Ramos (cell line): ENCODE results near the gene FRMD3.
"Not testable (repeated sequence)": the region's sequence is repeated elsewhere in the genome, so short reads cannot be mapped to it uniquely, and the experiment has no call there.

Experiments
- in situ Hi-C: fragments of 300-500 bp; cut with MboI; formaldehyde crosslinking; loops from one replicate; pipeline ENCODE4 v1.14.3; 2022; ENCODE audit warnings: low sequenced_read_pairs; ENCODE audit not compliant: unreplicated experiment

Gene FRMD3

DNA sequence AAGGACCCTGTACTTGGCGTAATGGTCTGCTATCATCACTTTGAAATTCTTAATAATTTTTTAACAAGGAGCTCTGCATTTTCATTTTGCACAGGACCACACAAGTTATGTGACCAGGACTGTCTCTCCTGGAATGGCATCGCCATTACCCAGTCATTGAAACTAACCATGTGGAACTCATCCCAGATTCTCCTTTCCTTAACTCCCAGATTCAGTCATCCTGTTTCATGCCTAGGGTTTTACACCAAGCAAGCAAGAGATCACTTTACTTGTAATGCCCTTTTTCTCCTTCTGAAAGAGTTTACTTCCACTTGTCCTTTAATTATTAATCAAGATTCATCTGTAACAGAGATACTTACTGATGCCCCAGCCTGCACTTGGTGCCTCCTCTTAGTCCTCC, 12.0 kb downstream of the FRMD3 start:
- in situ Hi-C loops: no loop called here

- in situ Hi-C loops: no loop called here
Observed at GRCh38 chr9:83523684-83524083, 14.5 kb downstream of the FRMD3 start.

DNA sequence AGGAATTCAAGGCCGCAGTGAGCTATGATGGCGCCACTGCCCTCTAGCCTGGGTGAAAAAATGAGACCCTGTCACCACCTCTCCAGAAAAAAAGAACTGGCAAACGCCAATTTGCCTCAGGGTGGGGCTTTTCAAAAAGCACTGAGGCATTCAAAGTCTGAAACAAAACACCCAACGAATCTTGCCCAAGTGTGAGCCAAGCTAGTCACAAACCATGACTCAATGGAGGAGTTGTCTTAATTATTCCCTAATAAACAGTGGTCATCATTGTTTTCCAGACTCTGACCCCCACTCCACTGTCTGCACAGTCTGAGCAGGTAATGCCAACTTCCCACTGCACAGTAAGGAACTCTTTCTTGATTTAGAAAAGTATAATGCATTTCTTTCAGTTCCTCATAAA, 16.8 kb downstream of the FRMD3 start:
- in situ Hi-C loops: no loop called here

DNA sequence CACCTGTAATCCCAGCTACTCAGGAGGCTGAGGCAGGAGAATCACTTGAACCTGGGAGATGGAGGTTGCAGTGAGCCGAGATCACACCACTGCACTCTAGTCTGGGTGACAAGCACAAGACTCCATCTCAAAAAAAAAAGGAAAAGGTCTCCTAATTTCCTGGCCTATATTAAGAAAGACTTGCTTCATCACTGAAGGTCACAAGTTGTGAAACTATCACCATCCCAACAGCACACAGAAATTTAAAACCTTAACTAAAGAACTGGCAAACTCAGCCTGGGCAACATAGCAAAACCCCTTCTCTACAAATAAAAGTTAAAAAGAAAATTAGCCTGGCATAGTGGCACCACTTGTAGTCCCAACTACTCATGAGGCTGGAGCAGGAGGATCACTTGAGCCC, 17.2 kb downstream of the FRMD3 start:
- in situ Hi-C loops: no loop called here

GRCh38 chr9:83520292-83520691, 17.9 kb downstream of the FRMD3 start:
- in situ Hi-C loops: no loop called here

- in situ Hi-C loops: not testable (repeated sequence)
Observed at GRCh38 chr9:83517980-83518379, 20.2 kb downstream of the FRMD3 start.

DNA sequence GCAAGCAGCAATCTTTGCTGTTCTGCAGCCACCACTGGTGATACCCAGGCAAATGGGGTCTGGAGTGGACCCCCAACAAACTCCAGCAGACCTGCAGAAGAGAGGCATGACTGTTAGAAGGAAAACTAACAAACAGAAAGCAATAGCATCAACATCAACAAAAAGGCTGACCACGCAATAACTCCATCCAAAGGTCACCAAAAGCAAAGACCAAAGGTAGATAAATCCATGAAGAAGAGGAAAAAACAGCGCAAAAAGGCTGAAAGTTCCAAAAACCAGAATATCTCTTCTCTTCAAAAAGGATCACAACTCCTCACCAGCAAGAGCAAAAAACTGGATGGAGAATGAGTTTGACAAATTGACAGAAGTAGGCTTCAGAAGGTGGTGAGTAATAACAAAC, 23.4 kb downstream of the FRMD3 start:
- in situ Hi-C loops: no loop called here

DNA sequence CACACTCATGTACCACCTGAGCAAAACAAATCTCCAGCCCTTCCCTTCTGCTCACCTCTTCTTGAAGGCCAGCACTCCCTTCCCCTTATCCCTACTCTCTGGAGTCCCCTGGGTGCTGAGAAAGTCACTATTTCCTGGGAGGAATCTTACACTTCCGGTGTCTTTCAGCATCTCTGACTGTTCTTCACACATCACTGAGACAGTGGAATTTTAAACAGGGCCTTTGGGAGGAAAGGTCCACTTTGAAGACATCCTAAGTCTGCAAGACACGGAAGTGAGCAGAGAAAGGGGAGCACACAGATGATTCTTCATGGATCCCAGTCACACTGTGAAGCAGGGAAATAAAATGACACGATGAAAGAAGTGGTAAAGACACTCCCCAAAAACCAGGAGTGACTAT, 25.6 kb downstream of the FRMD3 start:
- in situ Hi-C loops: no loop called here

- in situ Hi-C loops: no loop called here
Observed at GRCh38 chr9:83511051-83511450, 27.1 kb downstream of the FRMD3 start.

DNA sequence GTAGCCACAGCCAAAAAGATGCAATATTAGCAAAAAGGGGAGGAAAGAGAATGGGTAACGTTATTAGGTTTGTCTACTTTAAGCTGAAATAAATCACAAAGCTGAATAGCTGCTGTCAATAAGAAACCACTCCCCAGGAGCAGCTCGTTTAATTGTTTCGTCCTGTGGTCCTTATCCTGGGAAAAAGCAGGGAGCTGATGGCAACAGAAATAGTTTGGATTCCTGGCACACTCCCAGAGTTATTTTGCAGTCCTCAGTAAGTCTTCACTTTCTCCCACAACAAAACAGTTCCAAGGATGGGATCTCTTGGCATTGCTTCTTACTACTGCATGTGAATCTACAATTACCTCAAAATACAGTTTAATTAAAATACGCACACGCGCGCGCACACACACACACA, 28.8 kb downstream of the FRMD3 start:
- in situ Hi-C loops: no loop called here

- in situ Hi-C loops: no loop called here
Observed at GRCh38 chr9:83508067-83508466, 30.1 kb downstream of the FRMD3 start.

DNA sequence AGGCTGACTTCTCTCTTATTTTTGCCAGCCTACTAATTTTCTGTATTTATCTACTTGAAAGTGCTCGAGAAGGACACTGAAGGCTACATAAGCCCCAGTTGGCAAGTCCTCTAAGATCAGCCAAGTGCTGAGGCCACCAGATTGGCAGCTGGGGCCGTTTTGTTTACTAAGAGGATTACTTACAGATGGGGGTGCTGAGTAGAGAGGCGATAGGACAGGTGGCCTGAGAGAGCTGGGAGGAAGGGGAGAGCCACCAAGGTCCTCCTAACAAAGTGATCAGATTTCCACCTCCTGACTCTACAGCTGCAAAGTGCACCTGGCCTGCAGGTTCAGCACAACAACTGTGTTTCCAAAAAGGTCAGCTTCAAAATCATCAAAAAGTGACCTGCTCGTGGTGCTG, 32.9 kb downstream of the FRMD3 start:
- in situ Hi-C loops: no loop called here

DNA sequence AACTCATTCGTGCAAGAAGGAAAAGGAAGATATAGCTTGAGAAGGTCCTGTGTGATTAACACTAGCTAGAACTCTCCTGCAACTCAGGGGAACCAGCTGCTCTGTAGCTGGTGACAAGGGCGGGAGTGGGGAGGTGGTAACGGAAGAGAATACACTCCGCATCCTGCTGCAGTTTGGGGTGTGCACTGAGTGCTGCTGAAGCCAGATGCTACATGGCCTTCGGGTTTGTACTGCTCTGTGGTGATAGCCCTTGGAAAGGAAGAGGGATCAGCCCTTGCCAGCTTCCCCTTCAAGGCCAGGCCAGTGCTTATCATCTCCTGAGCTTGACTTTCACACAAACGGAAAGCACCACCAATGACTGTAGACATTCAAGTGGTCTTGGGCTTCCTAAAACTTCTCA, 34.3 kb downstream of the FRMD3 start:
- in situ Hi-C loops: no loop called here

GRCh38 chr9:83501565-83501964, 36.6 kb downstream of the FRMD3 start:
- in situ Hi-C loops: no loop called here

- in situ Hi-C loops: no loop called here
Observed at GRCh38 chr9:83497441-83497840, 40.8 kb downstream of the FRMD3 start.

DNA sequence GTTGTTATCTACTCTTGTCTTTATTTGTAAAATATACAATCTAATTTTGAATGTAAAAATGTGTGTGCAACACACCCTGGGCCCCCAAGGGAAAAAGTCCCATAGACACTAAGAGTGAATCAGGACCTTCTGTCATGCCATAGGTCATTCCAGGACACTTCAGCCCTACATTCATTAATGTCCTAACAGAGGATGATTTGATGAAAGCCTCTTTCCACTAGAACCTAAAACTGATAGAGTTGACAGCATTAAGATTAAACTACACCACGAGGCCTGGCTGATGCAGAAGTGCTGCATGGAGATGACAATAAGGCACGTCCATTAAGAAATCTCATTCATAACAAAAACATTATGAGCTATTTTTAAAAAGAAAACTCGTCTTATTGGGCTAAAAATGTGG, 46.2 kb downstream of the FRMD3 start:
- in situ Hi-C loops: no loop called here

- in situ Hi-C loops: no loop called here
Observed at GRCh38 chr9:83491413-83491812, 46.8 kb downstream of the FRMD3 start.

GRCh38 chr9:83489961-83490360, 48.2 kb downstream of the FRMD3 start:
- in situ Hi-C loops: no loop called here

- in situ Hi-C loops: no loop called here
Observed at GRCh38 chr9:83484990-83485389, 53.2 kb downstream of the FRMD3 start.

GRCh38 chr9:83483223-83483622, 55.0 kb downstream of the FRMD3 start:
- in situ Hi-C loops: no loop called here

- in situ Hi-C loops: no loop called here
Observed at GRCh38 chr9:83479765-83480164, 58.4 kb downstream of the FRMD3 start.

DNA sequence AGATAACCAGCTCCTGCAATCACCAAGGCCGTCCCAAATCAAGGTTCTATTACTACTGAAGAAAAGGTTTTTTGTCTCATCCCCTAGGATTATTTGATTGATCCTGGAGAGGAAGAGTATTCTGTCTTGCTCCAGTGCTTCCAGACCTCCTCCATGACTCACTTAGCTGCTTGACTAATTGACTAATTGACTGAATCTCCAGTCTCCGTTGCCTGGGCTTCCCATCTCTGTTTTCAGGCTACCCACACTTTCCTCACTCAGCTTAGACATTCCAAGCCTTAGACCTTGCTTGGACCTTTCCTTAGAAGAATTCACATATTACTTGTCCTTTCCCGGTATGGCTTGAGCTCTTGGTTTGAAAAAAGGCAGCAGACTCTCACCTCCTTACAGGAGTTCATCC, 60.6 kb downstream of the FRMD3 start:
- in situ Hi-C loops: no loop called here

GRCh38 chr9:83477120-83477519, 61.1 kb downstream of the FRMD3 start:
- in situ Hi-C loops: no loop called here
